GM12875 (cell line): Measurements from ENCODE around the gene MED25.

Experiments
- H3K4me3 ChIP-seq: one replicate; pipeline ENCODE4 v1.5.1; 2011; ENCODE audit warnings: low read depth, low read length, control low read depth
- CTCF ChIP-seq: IDR thresholded peaks from 2 replicates; pipeline ENCODE4 v1.5.1; 2011; ENCODE audit warnings: low read depth, mild to moderate bottlenecking, control low read depth, inconsistent platforms, low read length, moderate library complexity, borderline replicate concordance; ENCODE audit not compliant: insufficient read depth

MED25 gene

GRCh38 chr19:49862391-49863253 is 44.5 kb downstream of the MED25 start:
- no peak overlapping the region for H3K4me3 ChIP-seq

GRCh38 chr19:49863254-49863934 is 45.3 kb downstream of the MED25 start:
- TF ChIP-seq CTCF: no peak
- H3K4me3 ChIP-seq: no peak overlapping the region

More at GRCh38 chr19:49862391-49863253, 44.5 kb downstream of the MED25 start:
- TF ChIP-seq CTCF: peak; percentile 43; the same call in 1 of the 2 replicates

GRCh38 chr19:49863935-49864320 is 45.8 kb downstream of the MED25 start:
- H3K4me3 ChIP-seq: no peak overlapping the region
- TF ChIP-seq CTCF: no peak

- no peak overlapping the region for H3K4me3 ChIP-seq
- no peak for TF ChIP-seq CTCF
Observed at GRCh38 chr19:49864890-49865289, 46.8 kb downstream of the MED25 start.

- peak within 1 kb of the TSS; percentile 91 for H3K4me3 ChIP-seq
- TF ChIP-seq CTCF: no peak
Observed at GRCh38 chr19:49866933-49867782, 49.1 kb downstream of the MED25 start, which contains the start of gene PNKP. Gene PNKP, minus strand, starts transcription at chr19:49867576. Its CDS starts 372 bp downstream, at chr19:49867204.

- peak overlapping the region; percentile 48 for H3K4me3 ChIP-seq
- TF ChIP-seq CTCF: no peak
Observed at GRCh38 chr19:49869009-49869483, 51.0 kb downstream of the MED25 start.
